Adrenal gland (tissue), 19 donors: Measurements from ENCODE around the gene ADIPOR2. TPM values are rescaled to one million over a fixed set of nuclear protein-coding genes. Genes with fewer than 3 reads are reported as not detected.

Experiments used
- DNase-seq, 7 donors: peaks; one replicate each; pipeline ENCODE4 v3.0.0-alpha.2; 2019 to 2020
- H3K27ac ChIP-seq, 5 donors: fragments of 200-600 bp; sonication (generic) in 4 of 5; 1 replicate in 3 of 5; 2 replicates in 2 of 5; pipeline versions ENCODE4 v1.5.1 to v1.8.0; 2016 to 2020; ENCODE audit warnings: mild to moderate bottlenecking in 1 of 5
- H3K27me3 ChIP-seq: fragments of 200-600 bp; 2 replicates; pipeline ENCODE4 v1.8.0; 2021
- H3K36me3 ChIP-seq, 2 donors: fragments of 200-600 bp; replicated peaks in 1 of 2; 1 replicate in 1 of 2; 2 replicates in 1 of 2; pipeline versions ENCODE4 v1.5.1 to v1.8.0; 2018 to 2022
- H3K4me1 ChIP-seq, 2 donors: fragments of 200-600 bp; replicated peaks in 1 of 2; 1 replicate in 1 of 2; 2 replicates in 1 of 2; pipeline versions ENCODE4 v1.5.1 to v1.8.0; 2018 to 2021
- H3K4me3 ChIP-seq, 4 donors: fragments of 200-600 bp; sonication (generic) in 3 of 4; one replicate each; pipeline ENCODE4 v1.5.1; 2016 to 2018
- H3K9me3 ChIP-seq, 3 donors: fragments of 200-600 bp; sonication (generic) in 1 of 3; replicated peaks in 1 of 3; 1 replicate in 2 of 3; 2 replicates in 1 of 3; pipeline versions ENCODE4 v1.5.1 to v1.8.0; 2016 to 2021
- POLR2A ChIP-seq, 2 donors: fragments of 450-650 bp; IDR thresholded peaks; one replicate each; pipeline ENCODE4 v1.6.1; 2017; ENCODE audit warnings: antibody characterized with exemption in 2 of 2, mild to moderate bottlenecking in 2 of 2, moderate library complexity in 1 of 2
- WGBS, 4 donors: extraction: QIAGEN DNeasy Blood & Tissue Kit in 2 of 4; methylation state at CpG; one replicate each; pipeline versions ENCODE4 v1.1.5 to v1.1.7; 2013 to 2017; 5-methylcytosine and 5-hydroxymethylcytosine counted together
- intact Hi-C, 2 donors: fragments of 100-400 bp; cut with DNase I; formaldehyde crosslinking; loops; one replicate each; pipeline versions ENCODE4 v1.14.1 to v1.15.0; 2022 to 2023
- long read RNA-seq, 10 donors: library from polyadenylated mRNA in 3 of 10; unstranded in 2 of 10; stranded (forward) in 1 of 10; transcript quantifications; one replicate each; pipeline ENCODE4 v2.0.0 and lab custom pipeline, GENCODE V29; 2021 to 2026
- polyA plus RNA-seq, 3 donors: library from polyadenylated mRNA; stranded (reverse); fragments of 200-250 nt in 2 of 3; fragments of 350-450 nt in 1 of 3; fragmentation: Illumina TruSeq in 1 of 3; extraction: RNeasy Lipid Tissue Mini Kit (QIAGEN cat#74804) in 1 of 3; gene quantifications; one replicate each; pipeline ENCODE4 v1.2.3, GENCODE V29; 2013 to 2014
- total RNA-seq, 9 donors: library from RNA; depleted of rRNA in 4 of 9; stranded (reverse); fragments of >200 nt in 4 of 9; fragments of 120-200 nt in 1 of 9; fragmentation: NEBNext Ultra II Directional in 1 of 9; extraction: Animal tissue kit (Norgen Biotek cat#: 25700) in 1 of 9; gene quantifications; one replicate each; pipeline versions ENCODE4 v1.1.0 to v1.2.4, GENCODE V29; 2013 to 2023
- TF ChIP-seq, protein P1 (sequence below), 6 experiments: fragments of 450-650 bp in 4 of 6; fragments of 200-600 bp in 2 of 6; sonication (generic) in 1 of 6; IDR thresholded peaks; 1 replicate in 5 of 6; 2 replicates in 1 of 6; pipeline versions ENCODE4 v1.5.1 to v1.8.0; 2016 to 2021; ENCODE audit warnings: antibody characterized with exemption in 6 of 6, mild to moderate bottlenecking in 2 of 6, moderate library complexity in 1 of 6
- donor health status: healthy with polysubstance abuse.
- donor health status: Bipolar disorder and iron deficiency.
- donor health status: DM: yes; HTN: yes; CAD: no.
- donor health status: DM: no; HTN: no; CAD: no.
- donor health status: DM: no; HTN: no; CAD: no.
- donor health status: DM: yes; HTN: yes; CAD: no.

Gene ADIPOR2, protein sequence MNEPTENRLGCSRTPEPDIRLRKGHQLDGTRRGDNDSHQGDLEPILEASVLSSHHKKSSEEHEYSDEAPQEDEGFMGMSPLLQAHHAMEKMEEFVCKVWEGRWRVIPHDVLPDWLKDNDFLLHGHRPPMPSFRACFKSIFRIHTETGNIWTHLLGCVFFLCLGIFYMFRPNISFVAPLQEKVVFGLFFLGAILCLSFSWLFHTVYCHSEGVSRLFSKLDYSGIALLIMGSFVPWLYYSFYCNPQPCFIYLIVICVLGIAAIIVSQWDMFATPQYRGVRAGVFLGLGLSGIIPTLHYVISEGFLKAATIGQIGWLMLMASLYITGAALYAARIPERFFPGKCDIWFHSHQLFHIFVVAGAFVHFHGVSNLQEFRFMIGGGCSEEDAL
- total RNA-seq: 100 to 1,000 TPM in 5 of 9 donors, 10 to 100 TPM in 4; 59.5 to 214 (median 116) TPM
- polyA plus RNA-seq: 100 to 1,000 TPM in 1 of 3 donors, 10 to 100 TPM in 2; 46.2 to 147 (median 66.0) TPM
- long read RNA-seq, donor 1, full-length matches to known transcripts: 8 of 65 reads
- long read RNA-seq, donor 1, partial matches to known transcripts: 42 of 65 reads
- long read RNA-seq, donor 1, other reads (novel, unspliced or antisense): 15 of 65 reads
- long read RNA-seq, donor 2, full-length matches to known transcripts: 3 of 19 reads
- long read RNA-seq, donor 2, partial matches to known transcripts: 10 of 19 reads
- long read RNA-seq, donor 2, other reads (novel, unspliced or antisense): 6 of 19 reads
- long read RNA-seq, donor 3, full-length matches to known transcripts: 6 of 13 reads
- long read RNA-seq, donor 3, partial matches to known transcripts: 0 of 13 reads
- long read RNA-seq, donor 3, other reads (novel, unspliced or antisense): 7 of 13 reads
- long read RNA-seq, donor 4, partial matches to known transcripts: 2 of 11 reads
- long read RNA-seq, donor 4, other reads (novel, unspliced or antisense): 9 of 11 reads
- long read RNA-seq, donor 5, full-length matches to known transcripts: 4 of 39 reads
- long read RNA-seq, donor 5, partial matches to known transcripts: 5 of 39 reads
- long read RNA-seq, donor 5, other reads (novel, unspliced or antisense): 30 of 39 reads
- long read RNA-seq, donor 6, partial matches to known transcripts: 1 of 10 reads
- long read RNA-seq, donor 6, other reads (novel, unspliced or antisense): 9 of 10 reads
- long read RNA-seq, donor 7, full-length matches to known transcripts: 1 of 33 reads
- long read RNA-seq, donor 7, partial matches to known transcripts: 32 of 33 reads
- long read RNA-seq, donor 7, other reads (novel, unspliced or antisense): 0 of 33 reads
- long read RNA-seq, donor 8, full-length matches to known transcripts: 3 of 3 reads
- long read RNA-seq, donor 8, partial matches to known transcripts: 0 of 3 reads
- long read RNA-seq, donor 8, other reads (novel, unspliced or antisense): 0 of 3 reads
- long read RNA-seq, donor 9, full-length matches to known transcripts: 6 of 47 reads
- long read RNA-seq, donor 9, partial matches to known transcripts: 41 of 47 reads
- long read RNA-seq, donor 9, other reads (novel, unspliced or antisense): 0 of 47 reads
- long read RNA-seq, donor 10, partial matches to known transcripts: 33 of 33 reads
- long read RNA-seq, donor 10, other reads (novel, unspliced or antisense): 0 of 33 reads

DNA sequence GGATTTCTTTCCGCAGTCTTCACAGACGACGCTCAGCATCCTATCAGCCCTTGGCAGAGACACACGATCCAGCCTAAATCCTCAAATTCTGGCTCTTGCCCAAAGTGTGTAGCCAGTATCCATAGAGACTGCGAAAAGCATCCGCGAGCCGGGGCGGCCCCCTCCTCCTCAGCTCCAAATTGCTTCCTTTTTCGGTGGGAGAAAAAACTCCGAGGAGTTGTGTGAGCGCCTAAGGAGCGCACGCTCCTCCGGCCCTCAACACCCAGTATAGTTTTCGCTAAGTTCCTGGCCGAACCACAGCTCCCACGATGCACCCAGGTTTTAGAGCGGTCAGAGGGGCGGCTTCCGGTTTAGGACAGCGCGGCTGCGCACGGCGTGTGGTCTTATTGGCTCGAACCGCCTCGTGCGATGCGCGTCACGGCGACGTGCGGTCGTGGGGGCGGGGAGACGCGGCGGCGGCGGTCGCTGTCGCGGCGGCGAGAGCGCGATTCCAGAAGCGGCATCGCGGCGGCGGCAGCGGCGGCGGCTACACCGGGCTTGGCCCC is at the start of gene ADIPOR2:
TSS of gene ADIPOR2 (plus strand) at position 493 of the 545 bp plus-strand sequence. CDS start 63,274 bp downstream, outside the sequence.
- peak within 1 kb of the TSS; percentile 40 to 99 (median 78) for H3K4me3 ChIP-seq
- intact Hi-C loops: loop anchor here in 1 of 2 donors (5.0 kb wide), 1 partner anchor 33 kb away; no protein-coding TSS in a partner anchor
- H3K27me3 ChIP-seq: no peaks in the 10 kb centered on the region
- 0 to 1% (median 0%) methylated on average over 14 to 59 of the region's 59 CpGs for WGBS, 4 donors
- H3K9me3 ChIP-seq: no peaks in the 10 kb centered on the region
- TF ChIP-seq, protein P1, sequence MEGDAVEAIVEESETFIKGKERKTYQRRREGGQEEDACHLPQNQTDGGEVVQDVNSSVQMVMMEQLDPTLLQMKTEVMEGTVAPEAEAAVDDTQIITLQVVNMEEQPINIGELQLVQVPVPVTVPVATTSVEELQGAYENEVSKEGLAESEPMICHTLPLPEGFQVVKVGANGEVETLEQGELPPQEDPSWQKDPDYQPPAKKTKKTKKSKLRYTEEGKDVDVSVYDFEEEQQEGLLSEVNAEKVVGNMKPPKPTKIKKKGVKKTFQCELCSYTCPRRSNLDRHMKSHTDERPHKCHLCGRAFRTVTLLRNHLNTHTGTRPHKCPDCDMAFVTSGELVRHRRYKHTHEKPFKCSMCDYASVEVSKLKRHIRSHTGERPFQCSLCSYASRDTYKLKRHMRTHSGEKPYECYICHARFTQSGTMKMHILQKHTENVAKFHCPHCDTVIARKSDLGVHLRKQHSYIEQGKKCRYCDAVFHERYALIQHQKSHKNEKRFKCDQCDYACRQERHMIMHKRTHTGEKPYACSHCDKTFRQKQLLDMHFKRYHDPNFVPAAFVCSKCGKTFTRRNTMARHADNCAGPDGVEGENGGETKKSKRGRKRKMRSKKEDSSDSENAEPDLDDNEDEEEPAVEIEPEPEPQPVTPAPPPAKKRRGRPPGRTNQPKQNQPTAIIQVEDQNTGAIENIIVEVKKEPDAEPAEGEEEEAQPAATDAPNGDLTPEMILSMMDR (IDR thresholded peaks at IDR 0.05): no peak
- TF ChIP-seq POLR2A (IDR thresholded peaks at IDR 0.05): peak; percentile 63 to 87
- H3K27ac ChIP-seq: peak within 1 kb of the TSS; percentile 89 to 97 (median 94)
- no peaks in the 10 kb centered on the region for H3K36me3 ChIP-seq
- peaks cover 18 to 40% of the 10 kb centered on the region in 2 donors for H3K4me1 ChIP-seq
- DNase-seq: peak; percentile 94 to 98 (median 96)

DNA sequence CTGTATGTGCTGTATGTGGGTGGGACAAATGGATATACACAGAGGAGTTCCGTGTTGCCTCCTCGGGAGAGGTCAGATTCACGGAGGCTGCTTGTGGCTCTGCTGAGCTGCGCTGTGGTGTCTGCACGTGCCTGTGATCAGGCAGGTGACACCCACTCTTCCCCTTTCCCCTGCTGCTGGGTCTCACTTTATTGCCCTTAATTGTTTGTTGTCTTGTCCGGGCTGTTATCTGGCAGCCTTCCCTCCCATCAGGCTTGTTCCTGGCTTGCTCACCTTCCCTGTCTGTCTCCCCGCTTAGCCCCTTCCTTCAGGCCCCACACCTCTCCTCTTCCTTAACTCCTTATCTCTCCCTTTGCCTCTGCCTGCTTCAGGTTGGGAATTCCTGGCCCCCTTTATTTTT is 48.4 kb upstream of the ADIPOR2 start:
- 74 to 88% (median 81%) methylated on average over 7 of the region's 7 CpGs for WGBS, 4 donors

DNA sequence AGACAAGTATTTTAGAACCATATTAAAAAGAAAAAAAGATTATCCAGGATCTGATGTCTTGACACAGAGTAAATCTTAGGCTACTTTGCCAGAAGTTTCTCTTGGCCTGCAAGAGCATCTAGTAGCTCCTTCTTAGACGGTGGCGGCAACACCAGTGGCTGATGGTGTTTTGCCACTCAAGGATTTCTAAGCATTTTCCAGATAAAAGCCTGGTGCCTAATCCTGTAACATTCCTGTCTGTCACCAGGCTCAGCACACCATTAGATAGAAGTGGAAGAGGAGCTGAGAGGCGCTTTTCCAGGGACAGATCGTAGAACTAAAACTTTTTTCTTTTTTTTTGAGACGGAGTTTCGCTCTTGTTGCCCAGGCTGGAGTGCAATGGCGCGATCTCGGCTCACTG is 47.8 kb upstream of the ADIPOR2 start:
- Histone ChIP-seq H3K27ac (no peak overlapping the region), H3K4me3 (no peak overlapping the region)
- intact Hi-C loops: loop anchor here in 1 of 2 donors (10.0 kb wide), 1 partner anchor 292 kb away; no protein-coding TSS in a partner anchor

More for the DNA sequence above, 48.4 kb upstream of the ADIPOR2 start:
- no peak for DNase-seq
- no peaks in the 10 kb centered on the region for H3K9me3 ChIP-seq
- H3K4me3 ChIP-seq: no peak overlapping the region
- no peak for TF ChIP-seq POLR2A (IDR thresholded peaks at IDR 0.05)
- TF ChIP-seq, protein P1 (IDR thresholded peaks at IDR 0.05): no peak
- intact Hi-C loops: loop anchor here in 1 of 2 donors (10.0 kb wide), 1 partner anchor 292 kb away; no protein-coding TSS in a partner anchor
- no peaks in the 10 kb centered on the region for H3K36me3 ChIP-seq
- H3K27ac ChIP-seq: no peak overlapping the region
- H3K27me3 ChIP-seq: no peaks in the 10 kb centered on the region
- H3K4me1 ChIP-seq: peaks cover 7 to 9% of the 10 kb centered on the region in 2 donors

More for the DNA sequence above, 47.8 kb upstream of the ADIPOR2 start:
- 92 to 95% (median 92%) methylated on average over 9 of the region's 9 CpGs for WGBS, 4 donors
- Histone ChIP-seq H3K36me3 (no peaks in the 10 kb centered on the region), H3K27me3 (no peaks in the 10 kb centered on the region), H3K4me1 (peaks cover 7 to 9% of the 10 kb centered on the region in 2 donors), H3K9me3 (no peaks in the 10 kb centered on the region)
- DNase-seq: no peak
- TF ChIP-seq POLR2A (IDR thresholded peaks at IDR 0.05): no peak
- TF ChIP-seq, protein P1 (IDR thresholded peaks at IDR 0.05): no peak
